Measurements from ENCODE around the gene FAM3B. TPM values are rescaled to one million over a fixed set of nuclear protein-coding genes. Genes with fewer than 3 reads are reported as not detected.

FAM3B gene
- total RNA-seq, 4 donors from 2014 or later = 0.59 to 4.6 (median 1.8) TPM

DNA sequence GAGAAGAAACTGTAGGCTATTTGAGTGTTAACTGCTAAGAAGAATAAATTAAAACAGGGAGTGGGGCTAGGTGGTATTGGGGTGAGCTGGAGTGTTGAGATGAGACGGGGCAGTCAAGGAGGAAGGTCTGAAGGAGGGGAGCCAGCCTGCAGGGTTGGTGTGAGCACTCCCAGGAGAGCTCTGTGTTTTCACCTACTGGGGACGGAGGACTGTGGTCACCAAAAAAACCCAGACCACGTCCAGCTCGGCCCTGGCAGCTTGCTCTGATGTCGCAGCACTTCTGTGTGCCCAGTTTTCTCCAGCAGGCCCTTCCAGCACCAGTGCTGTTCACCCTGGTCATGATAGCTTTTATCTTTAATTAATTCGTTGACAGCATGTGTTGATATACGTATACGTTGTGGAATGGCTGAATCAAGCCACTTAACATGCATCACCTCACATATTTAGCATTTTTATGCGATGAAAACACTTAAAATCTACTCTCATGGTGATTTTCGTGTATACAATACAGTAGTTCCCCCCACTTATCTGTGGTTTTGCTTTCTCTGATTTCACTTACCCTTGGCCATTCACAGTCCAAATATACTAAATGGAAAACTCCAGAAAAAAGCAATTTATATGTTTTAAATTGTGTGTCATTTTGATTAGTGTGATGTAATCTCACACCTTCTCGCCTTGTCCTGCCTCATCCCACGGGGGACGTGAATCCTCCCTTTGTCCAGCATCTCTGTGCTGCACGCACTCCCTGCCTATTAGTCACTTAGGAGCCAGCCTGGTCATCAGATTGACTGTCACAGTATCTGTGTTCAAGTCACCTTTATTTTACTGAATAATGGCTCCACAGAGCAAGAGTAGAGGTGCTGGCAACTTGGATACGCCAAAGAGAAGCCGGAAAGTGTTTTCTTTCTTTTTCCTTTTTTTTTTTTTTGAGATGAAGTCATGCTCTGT is 12.3 kb downstream of the FAM3B start:
- intact Hi-C loops (cut with DNase I; ENCODE audit: low total_unique reads) = no loop called here
- TF ChIP-seq POLR2A (IDR thresholded peaks at IDR 0.05) = no peak
- TF ChIP-seq, protein P1, sequence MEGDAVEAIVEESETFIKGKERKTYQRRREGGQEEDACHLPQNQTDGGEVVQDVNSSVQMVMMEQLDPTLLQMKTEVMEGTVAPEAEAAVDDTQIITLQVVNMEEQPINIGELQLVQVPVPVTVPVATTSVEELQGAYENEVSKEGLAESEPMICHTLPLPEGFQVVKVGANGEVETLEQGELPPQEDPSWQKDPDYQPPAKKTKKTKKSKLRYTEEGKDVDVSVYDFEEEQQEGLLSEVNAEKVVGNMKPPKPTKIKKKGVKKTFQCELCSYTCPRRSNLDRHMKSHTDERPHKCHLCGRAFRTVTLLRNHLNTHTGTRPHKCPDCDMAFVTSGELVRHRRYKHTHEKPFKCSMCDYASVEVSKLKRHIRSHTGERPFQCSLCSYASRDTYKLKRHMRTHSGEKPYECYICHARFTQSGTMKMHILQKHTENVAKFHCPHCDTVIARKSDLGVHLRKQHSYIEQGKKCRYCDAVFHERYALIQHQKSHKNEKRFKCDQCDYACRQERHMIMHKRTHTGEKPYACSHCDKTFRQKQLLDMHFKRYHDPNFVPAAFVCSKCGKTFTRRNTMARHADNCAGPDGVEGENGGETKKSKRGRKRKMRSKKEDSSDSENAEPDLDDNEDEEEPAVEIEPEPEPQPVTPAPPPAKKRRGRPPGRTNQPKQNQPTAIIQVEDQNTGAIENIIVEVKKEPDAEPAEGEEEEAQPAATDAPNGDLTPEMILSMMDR (IDR thresholded peaks at IDR 0.05) = no peak
- no peak overlapping the region for H3K4me3 ChIP-seq (ENCODE audit: low read depth, poor library complexity, severe bottlenecking)
- 83 to 84% methylated on average over 16 of the region's 16 CpGs for WGBS, 2 donors
- peak in 1 of 2 donors; percentile 60 for DNase-seq (ENCODE audit: low spot score in 2 of 2)

DNA sequence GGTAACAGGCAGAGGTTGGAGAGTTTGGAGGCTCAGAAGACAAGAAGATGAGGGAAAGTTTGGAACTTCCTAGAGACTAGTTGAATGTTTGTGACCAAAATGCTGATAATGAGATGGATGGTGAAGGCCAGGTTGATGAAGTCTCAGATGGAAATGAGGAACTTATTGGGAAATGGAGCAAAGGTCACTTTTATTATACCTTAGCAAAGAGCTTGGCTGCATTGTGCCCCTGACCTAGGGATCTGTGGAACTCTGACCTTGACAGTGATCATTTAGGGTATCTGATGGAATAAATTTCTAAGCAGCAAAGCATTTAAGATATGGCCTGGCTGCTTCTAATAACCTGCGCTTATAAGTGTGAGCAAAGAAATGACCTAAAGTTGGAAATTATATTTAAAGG is 17.2 kb downstream of the FAM3B start:
- 97 to 100% methylated on average over 1 of the region's 1 CpG for WGBS, 2 donors
- DNase-seq (ENCODE audit: low spot score in 2 of 2) = no peak
- H3K4me3 ChIP-seq (ENCODE audit: low read depth, poor library complexity, severe bottlenecking) = no peak overlapping the region
- TF ChIP-seq, protein P1 (IDR thresholded peaks at IDR 0.05) = no peak
- TF ChIP-seq POLR2A (IDR thresholded peaks at IDR 0.05) = no peak
- intact Hi-C loops (cut with DNase I; ENCODE audit: low total_unique reads) = no loop called here

DNA sequence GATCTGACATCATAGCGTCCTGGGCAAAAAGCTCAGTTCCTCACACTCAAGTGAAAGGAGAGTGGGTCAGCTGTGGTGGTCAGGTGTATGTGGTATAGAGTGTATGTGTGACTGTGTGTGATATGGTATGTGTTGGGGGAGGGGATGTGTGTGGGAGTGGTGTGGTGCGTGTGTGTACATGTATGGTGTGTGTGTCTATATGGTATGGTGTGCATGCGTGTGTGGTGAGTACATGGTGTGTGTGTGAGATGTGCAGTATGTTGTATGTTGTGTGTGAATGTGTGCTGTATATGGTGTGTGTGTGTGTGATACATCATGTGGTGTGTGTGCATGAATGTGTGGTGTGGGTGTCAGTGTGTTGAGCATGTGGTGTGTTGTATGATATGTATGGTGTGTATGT is 20.9 kb downstream of the FAM3B start:
- no peak for TF ChIP-seq POLR2A (IDR thresholded peaks at IDR 0.05)
- TF ChIP-seq, protein P1 (IDR thresholded peaks at IDR 0.05) = no peak
- no peak overlapping the region for H3K4me3 ChIP-seq (ENCODE audit: low read depth, poor library complexity, severe bottlenecking)
- DNase-seq (ENCODE audit: low spot score in 2 of 2) = no peak
- intact Hi-C loops (cut with DNase I; ENCODE audit: low total_unique reads) = no loop called here
- WGBS, 2 donors = 93% methylated on average over 3 of the region's 3 CpGs

DNA sequence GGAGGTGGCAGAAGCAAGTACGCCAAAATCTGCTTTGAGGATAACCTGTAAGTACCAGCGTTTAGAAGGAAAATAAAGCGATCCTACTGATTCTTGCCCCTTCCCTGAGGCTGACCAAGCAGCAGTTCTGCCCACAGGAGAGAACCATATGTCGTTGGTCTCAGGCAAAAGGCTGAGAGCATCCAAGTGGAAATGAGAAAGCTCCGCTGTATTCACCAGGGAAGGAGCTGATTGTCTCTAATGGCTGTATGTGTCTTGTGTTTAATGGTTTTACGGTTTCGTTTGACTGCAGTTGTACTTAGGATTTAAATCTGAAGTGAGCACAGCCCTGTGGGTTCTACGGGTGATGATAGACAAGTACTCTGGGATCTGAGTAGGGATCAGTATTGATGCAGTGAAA is 21.9 kb downstream of the FAM3B start:
- intact Hi-C loops (cut with DNase I; ENCODE audit: low total_unique reads) = no loop called here
- no peak for TF ChIP-seq POLR2A (IDR thresholded peaks at IDR 0.05)
- TF ChIP-seq, protein P1 (IDR thresholded peaks at IDR 0.05) = no peak
- 77 to 83% methylated on average over 8 of the region's 8 CpGs for WGBS, 2 donors
- DNase-seq (ENCODE audit: low spot score in 2 of 2) = peak in 1 of 2 donors; percentile 49
- no peak overlapping the region for H3K4me3 ChIP-seq (ENCODE audit: low read depth, poor library complexity, severe bottlenecking)

DNA sequence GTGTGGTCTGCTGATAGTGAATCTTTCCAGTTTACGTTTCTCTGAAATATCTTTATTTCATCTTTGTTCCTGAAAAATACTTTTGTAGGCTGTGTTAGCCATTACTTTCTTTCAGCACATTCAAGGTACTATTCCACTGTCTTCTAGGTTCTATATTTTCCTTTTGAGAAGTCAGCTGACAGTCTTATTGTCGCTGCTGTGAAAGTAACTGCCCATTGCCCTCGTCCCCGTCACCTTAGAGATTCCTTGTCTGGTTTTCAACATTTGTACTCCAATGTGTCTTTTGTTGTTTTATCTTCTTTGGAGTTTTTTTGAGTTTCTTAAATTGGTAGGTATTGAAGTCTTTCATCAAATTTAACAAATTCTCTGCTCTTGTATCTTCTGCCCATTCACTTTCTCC is 25.4 kb downstream of the FAM3B start:
- 91 to 96% methylated on average over 4 of the region's 4 CpGs for WGBS, 2 donors
- H3K4me3 ChIP-seq (ENCODE audit: low read depth, poor library complexity, severe bottlenecking) = no peak overlapping the region
- intact Hi-C loops (cut with DNase I; ENCODE audit: low total_unique reads) = no loop called here
- no peak for DNase-seq (ENCODE audit: low spot score in 2 of 2)
- TF ChIP-seq POLR2A (IDR thresholded peaks at IDR 0.05) = no peak
- TF ChIP-seq, protein P1 (IDR thresholded peaks at IDR 0.05) = no peak

All from lower leg skin (tissue), 4 donors.